IMR-90 (cell line): ENCODE data around the gene PACC1. TPM values are rescaled to one million over a fixed set of nuclear protein-coding genes. Genes with fewer than 3 reads are reported as not detected.

Experiments
- ATAC-seq: fragments of 200-7000 bp; cut with Tn5 transposase; 2 replicates; pipeline ENCODE4 v1.9.1; 2020; ENCODE audit warnings: low read depth, mild to moderate bottlenecking, moderate library complexity
- BruUV-seq: library from RNA; stranded (reverse); fragments of 400-500 nt; replicated peaks from 2 replicates; lab custom pipeline; 2021; lab: Mats Ljungman, UMichigan
- CTCF ChIA-PET: fragments of 300-600 bp; formaldehyde crosslinking; extraction: SDS; loops from one replicate; lab custom pipeline; 2021; ENCODE audit warnings: antibody characterized with exemption; lab: Yijun Ruan, JAX
- POLR2A ChIA-PET: fragments of 300-600 bp; sonication (Branson Sonifier 250); formaldehyde crosslinking; loops from one replicate; lab custom pipeline; 2022; ENCODE audit warnings: antibody characterized with exemption; ENCODE audit not compliant: unreplicated experiment; lab: Charles Lee
- DNase-seq: peaks from one replicate; pipeline ENCODE4 v3.0.0; 2013
- H2AFZ ChIP-seq: replicated peaks from 2 replicates; pipeline ENCODE3; 2013; ENCODE audit warnings: low read length, mild to moderate bottlenecking; ENCODE audit not compliant: poor library complexity
- H2AK5ac ChIP-seq: 2 replicates; pipeline ENCODE4 v1.6.1; 2013; ENCODE audit warnings: low read depth, low read length, inconsistent platforms
- H2AK9ac ChIP-seq: replicated peaks from 2 replicates; pipeline ENCODE3; 2013; ENCODE audit warnings: mild to moderate bottlenecking, low read depth, low read length, moderate library complexity; ENCODE audit not compliant: poor library complexity
- H2BK120ac ChIP-seq: 2 replicates; pipeline ENCODE4 v1.6.1; 2013; ENCODE audit warnings: low read depth, low read length, inconsistent platforms
- H2BK15ac ChIP-seq: 3 replicates; pipeline ENCODE4 v1.6.1; 2013; ENCODE audit warnings: low read depth, low read length, inconsistent platforms
- H2BK20ac ChIP-seq: 2 replicates; pipeline ENCODE4 v1.6.1; 2013; ENCODE audit warnings: low read depth, mild to moderate bottlenecking, inconsistent platforms, low read length, moderate library complexity
- H2BK5ac ChIP-seq: 2 replicates; pipeline ENCODE4 v1.6.1; 2013; ENCODE audit warnings: mild to moderate bottlenecking, low read depth, low read length, inconsistent platforms; ENCODE audit not compliant: poor library complexity, severe bottlenecking
- H3K14ac ChIP-seq: replicated peaks from 2 replicates; pipeline ENCODE4 v1.6.1; 2013; ENCODE audit warnings: low read depth, low read length, inconsistent platforms
- H3K18ac ChIP-seq: 2 replicates; pipeline ENCODE4 v1.6.1; 2013; ENCODE audit warnings: low read depth, low read length, control low read depth
- H3K23ac ChIP-seq: 2 replicates; pipeline ENCODE4 v1.6.1; 2013; ENCODE audit warnings: low read depth, low read length, inconsistent platforms
- H3K27ac ChIP-seq: 2 replicates; pipeline ENCODE4 v1.5.1; 2013; ENCODE audit warnings: mild to moderate bottlenecking, control low read depth, low read length; ENCODE audit not compliant: insufficient read depth
- H3K27me3 ChIP-seq: 2 replicates; pipeline ENCODE4 v1.6.1; 2013; ENCODE audit warnings: low read length; ENCODE audit not compliant: control insufficient read depth, insufficient read depth
- H3K36me3 ChIP-seq: 2 replicates; pipeline ENCODE4 v1.6.1; 2013; ENCODE audit warnings: low read length, mixed read lengths; ENCODE audit not compliant: control insufficient read depth, insufficient read depth
- H3K4ac ChIP-seq: 2 replicates; pipeline ENCODE4 v1.6.1; 2013; ENCODE audit warnings: low read depth, low read length, inconsistent platforms
- H3K4me1 ChIP-seq: 2 replicates; pipeline ENCODE4 v1.6.1; 2013; ENCODE audit warnings: low read length, mixed read lengths; ENCODE audit not compliant: control insufficient read depth, insufficient read depth
- H3K4me2 ChIP-seq: 2 replicates; pipeline ENCODE4 v1.6.1; 2013; ENCODE audit warnings: low read depth, mild to moderate bottlenecking, control low read depth, low read length, moderate library complexity
- H3K4me3 ChIP-seq: 2 replicates; pipeline ENCODE4 v1.5.1; 2013; ENCODE audit warnings: low read depth, mild to moderate bottlenecking, control low read depth, low read length, moderate library complexity; ENCODE audit not compliant: insufficient read depth
- H3K56ac ChIP-seq: 2 replicates; pipeline ENCODE4 v1.6.1; 2013; ENCODE audit warnings: low read length, inconsistent platforms; ENCODE audit not compliant: insufficient read depth; ENCODE audit errors: extremely low read depth
- H3K79me1 ChIP-seq, 2 experiments: 2 replicates each; pipeline ENCODE4 v1.6.1; 2013; ENCODE audit warnings: low read length in 2 of 2, inconsistent platforms in 1 of 2, low read depth in 1 of 2
- H3K9ac ChIP-seq: 2 replicates; pipeline ENCODE4 v1.6.1; 2013; ENCODE audit warnings: low read depth, low read length, control low read depth
- H3K9me1 ChIP-seq: 2 replicates; pipeline ENCODE4 v1.6.1; 2013; ENCODE audit warnings: low read length, inconsistent platforms; ENCODE audit not compliant: insufficient read depth
- H3K9me3 ChIP-seq: 2 replicates; pipeline ENCODE4 v1.6.1; 2013; ENCODE audit warnings: low read length; ENCODE audit not compliant: control insufficient read depth, insufficient read depth
- H4K20me1 ChIP-seq: 2 replicates; pipeline ENCODE4 v1.6.1; 2013; ENCODE audit warnings: low read length, inconsistent platforms; ENCODE audit not compliant: insufficient read depth
- H4K5ac ChIP-seq: 2 replicates; pipeline ENCODE4 v1.6.1; 2013; ENCODE audit warnings: mild to moderate bottlenecking, low read depth, low read length, control low read depth
- H4K8ac ChIP-seq, 2 experiments: 2 replicates each; pipeline ENCODE4 v1.6.1; 2013; ENCODE audit warnings: low read depth in 2 of 2, low read length in 2 of 2, control low read depth in 1 of 2, inconsistent platforms in 1 of 2
- H4K91ac ChIP-seq: 2 replicates; pipeline ENCODE4 v1.6.1; 2013; ENCODE audit warnings: low read depth, low read length, inconsistent platforms; ENCODE audit not compliant: insufficient read depth
- FOS ChIP-seq: fragments of 150-350 bp; IDR thresholded peaks from 2 replicates; pipeline ENCODE4 v1.6.1; 2016; ENCODE audit warnings: low read depth, low read length
- MAFK ChIP-seq: IDR thresholded peaks from 2 replicates; pipeline ENCODE4 v1.6.1; 2012; ENCODE audit warnings: low read depth, low read length, improper control_type of control experiment
- MXI1 ChIP-seq: IDR thresholded peaks from 2 replicates; pipeline ENCODE4 v1.6.1; 2012; ENCODE audit warnings: low read depth, mild to moderate bottlenecking, low read length, moderate library complexity, borderline replicate concordance
- NFE2L2 ChIP-seq: fragments of 150-350 bp; IDR thresholded peaks from 2 replicates; pipeline ENCODE4 v1.6.1; 2016; ENCODE audit warnings: low read depth, mild to moderate bottlenecking, low read length
- WGBS, 2 experiments: methylation state at CpG; one replicate each; pipeline versions ENCODE4 v1.1.5 to v1.1.7; 2013; ENCODE audit warnings: missing lambda C conversion rate in 2 of 2; ENCODE audit not compliant: insufficient read length in 1 of 2; ENCODE audit errors: extremely low coverage in 2 of 2; 5-methylcytosine and 5-hydroxymethylcytosine counted together
- dilution Hi-C: fragments of 300-500 bp; cut with HindIII; formaldehyde crosslinking; loops from one replicate; pipeline ENCODE4 v1.14.3; 2018; ENCODE audit warnings: low sequenced_read_pairs; ENCODE audit not compliant: unreplicated experiment
- in situ Hi-C: fragments of 300-500 bp; cut with MboI; formaldehyde crosslinking; loops from 3 replicates; pipeline ENCODE4 v1.14.3; 2019; ENCODE audit warnings: low sequenced_read_pairs, inconsistent platforms, mixed read lengths
- intact Hi-C: fragments of 100-400 bp; cut with micrococcal nuclease; formaldehyde crosslinking; loops from 2 replicates; pipeline ENCODE4 v1.10.0; 2022
- polyA plus RNA-seq, 3 experiments: library from polyadenylated mRNA; depleted of rRNA; stranded (reverse); fragments of >200 nt; gene quantifications; 2 replicates each; pipeline ENCODE4 v1.2.3, GENCODE V29; 2012; ENCODE audit warnings: low replicate concordance in 1 of 3
- total RNA-seq: library from RNA; depleted of rRNA; stranded (reverse); fragments of >200 nt; gene quantifications from 2 replicates; pipeline ENCODE4 v1.2.3, GENCODE V29; 2012
- TF ChIP-seq, protein P1 (sequence below): conservative IDR thresholded peaks from 2 replicates; pipeline ENCODE4 v1.5.1; 2012; ENCODE audit warnings: mild to moderate bottlenecking, low read depth, low read length, improper control_type of control experiment

The PACC1 gene
- total and polyA plus RNA-seq, 2 of the 4 experiments (the other 2 are of a cell fraction): 8.6 to 13.4 TPM

- H3K4me2 ChIP-seq: no peak overlapping the region
- no peak overlapping the region for H3K27ac ChIP-seq
- no peak overlapping the region for H3K4me3 ChIP-seq
- in situ Hi-C loops (loop anchor here (10.0 kb wide), 2 partner anchors 158 to 768 kb away; no protein-coding TSS in a partner anchor), intact Hi-C loops (no loop called here), dilution Hi-C loops (no loop called here)
- no peak overlapping the region for H3K9ac ChIP-seq
- H3K9me1 ChIP-seq: no peaks in the 10 kb centered on the region
- peaks cover 4% of the 10 kb centered on the region; the same call in 1 of the 2 replicates for H3K4me1 ChIP-seq
- peaks cover under 1% of the 10 kb centered on the region; the same call in 1 of the 2 replicates for H3K36me3 ChIP-seq
- BruUV-seq: no TSS peak
- peak overlapping the region; percentile 17 for H2AK9ac ChIP-seq
- no peak overlapping the region for H3K56ac ChIP-seq
- H4K20me1 ChIP-seq: no peaks in the 10 kb centered on the region
- 0 out of 2 replicates have a peak overlapping the region, but pooled peaks have one; percentile 24 for H2AK5ac ChIP-seq
- no peaks in the 10 kb centered on the region for H3K27me3 ChIP-seq
- no peak overlapping the region for H2BK5ac ChIP-seq
- no peak overlapping the region for H4K91ac ChIP-seq
- no peak overlapping the region for H3K14ac ChIP-seq
- peak overlapping the region; percentile 29 for H2AFZ ChIP-seq
- H2BK120ac ChIP-seq: no peak overlapping the region
- no peak overlapping the region for H2BK15ac ChIP-seq
- H3K9me3 ChIP-seq: no peaks in the 10 kb centered on the region
- peak; percentile 79 for ATAC-seq
- DNase-seq: peak; percentile 84
- no peak overlapping the region for H3K4ac ChIP-seq
- ChIA-PET POLR2A (interaction anchor here (0.7 kb wide), 1 partner anchor 156 kb away, joined by 6 read pairs; the partner anchor contains the start of gene ATF3), CTCF (no interaction called here)
- H3K23ac ChIP-seq: no peak overlapping the region
- TF ChIP-seq, protein P1, sequence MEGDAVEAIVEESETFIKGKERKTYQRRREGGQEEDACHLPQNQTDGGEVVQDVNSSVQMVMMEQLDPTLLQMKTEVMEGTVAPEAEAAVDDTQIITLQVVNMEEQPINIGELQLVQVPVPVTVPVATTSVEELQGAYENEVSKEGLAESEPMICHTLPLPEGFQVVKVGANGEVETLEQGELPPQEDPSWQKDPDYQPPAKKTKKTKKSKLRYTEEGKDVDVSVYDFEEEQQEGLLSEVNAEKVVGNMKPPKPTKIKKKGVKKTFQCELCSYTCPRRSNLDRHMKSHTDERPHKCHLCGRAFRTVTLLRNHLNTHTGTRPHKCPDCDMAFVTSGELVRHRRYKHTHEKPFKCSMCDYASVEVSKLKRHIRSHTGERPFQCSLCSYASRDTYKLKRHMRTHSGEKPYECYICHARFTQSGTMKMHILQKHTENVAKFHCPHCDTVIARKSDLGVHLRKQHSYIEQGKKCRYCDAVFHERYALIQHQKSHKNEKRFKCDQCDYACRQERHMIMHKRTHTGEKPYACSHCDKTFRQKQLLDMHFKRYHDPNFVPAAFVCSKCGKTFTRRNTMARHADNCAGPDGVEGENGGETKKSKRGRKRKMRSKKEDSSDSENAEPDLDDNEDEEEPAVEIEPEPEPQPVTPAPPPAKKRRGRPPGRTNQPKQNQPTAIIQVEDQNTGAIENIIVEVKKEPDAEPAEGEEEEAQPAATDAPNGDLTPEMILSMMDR: no peak
- peak; percentile 52; the same call in 1 of the 2 replicates for TF ChIP-seq MXI1
- no peak for TF ChIP-seq FOS
- TF ChIP-seq NFE2L2: peak; percentile 45; the same call in 1 of the 2 replicates
- TF ChIP-seq MAFK: peak; percentile 57
- H4K8ac ChIP-seq: no peak overlapping the region
- H2BK20ac ChIP-seq: no peak overlapping the region
- H4K5ac ChIP-seq: no peak overlapping the region
- no peak overlapping the region for H3K18ac ChIP-seq
- 0% methylated on average over 1 of the region's 15 CpGs; no CpG with 5 or more reads in 1 of the 2 experiments for WGBS, 2 experiments
- no peaks in the 10 kb centered on the region for H3K79me1 ChIP-seq
These were observed 37.9 kb upstream of the PACC1 start for GRCh38 chr1:212452323-212453155.
